PFSK-1 (cell line): ENCODE data around the gene SLC39A11.

ENCODE experiments used
- POLR2AphosphoS5 ChIP-seq: IDR thresholded peaks from 2 replicates; pipeline ENCODE4 v1.6.1; 2012; ENCODE audit warnings: low read depth, mild to moderate bottlenecking, control low read depth, low read length, moderate library complexity
- REST ChIP-seq, 2 experiments: IDR thresholded peaks; 2 replicates each; pipeline versions ENCODE4 v1.6.1 to v1.8.0; 2011 to 2012; ENCODE audit warnings: low read depth in 2 of 2, low read length in 2 of 2, control low read depth in 1 of 2, inconsistent platforms in 1 of 2, mild to moderate bottlenecking in 1 of 2, moderate library complexity in 1 of 2; ENCODE audit not compliant: insufficient read depth in 1 of 2
- SIN3A ChIP-seq: IDR thresholded peaks from 2 replicates; pipeline ENCODE4 v1.6.1; 2012; ENCODE audit warnings: mild to moderate bottlenecking, low read length, moderate library complexity, borderline replicate concordance; ENCODE audit not compliant: insufficient read depth
- TAF1 ChIP-seq: IDR thresholded peaks from 2 replicates; pipeline ENCODE4 v1.6.1; 2012; ENCODE audit warnings: low read length, control low read depth, borderline replicate concordance; ENCODE audit not compliant: insufficient read depth

DNA sequence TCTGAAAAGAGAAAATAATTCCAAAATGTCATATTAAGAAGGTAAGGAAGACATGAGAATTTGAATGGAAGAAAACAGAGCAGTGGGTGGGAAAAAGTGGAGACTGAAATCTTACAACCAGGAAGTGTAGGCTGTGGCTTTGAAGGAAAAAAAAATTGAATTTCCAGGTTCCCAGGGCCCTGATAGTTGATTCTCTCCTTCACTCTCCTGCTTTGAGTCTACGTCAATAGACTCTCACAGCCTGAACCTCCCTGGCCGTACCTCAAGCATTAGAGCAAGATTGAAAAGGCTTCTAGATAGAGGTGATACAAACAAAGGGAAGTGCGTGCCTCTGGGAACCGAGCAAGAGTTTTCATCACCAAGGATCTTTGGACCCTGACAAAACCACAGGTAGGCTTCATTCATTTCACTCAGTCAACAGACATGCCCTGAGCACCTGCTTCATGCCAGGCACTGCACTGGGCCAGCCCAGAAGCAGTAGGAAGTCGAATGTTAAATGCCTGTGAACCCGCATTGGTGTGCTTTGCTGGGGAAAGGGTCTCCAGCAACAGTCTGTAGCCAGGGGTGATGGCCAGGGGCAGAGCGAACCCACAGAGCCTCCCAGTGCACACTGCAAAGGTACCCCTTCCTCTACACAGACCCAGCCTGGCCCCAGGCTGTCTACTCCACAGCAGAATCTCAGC is 163.9 kb downstream of the SLC39A11 start:
- TF ChIP-seq POLR2AphosphoS5, result no peak
- TF ChIP-seq TAF1, result no peak
- no peak for TF ChIP-seq SIN3A
- TF ChIP-seq REST (IDR thresholded peaks at IDR 0.05; ENCODE audit: insufficient read depth in 1 of 2, low read depth in 2 of 2, low read length in 2 of 2), result no peak
